HepG2 (cell line): ENCODE results near the gene HSP90AB1.

ENCODE experiments used
- CCDC6 ChIP-seq: sonication (generic); formaldehyde crosslinking; IDR thresholded peaks from 2 replicates; pipeline ENCODE4 v1.8.1; 2022; ENCODE audit warnings: mild to moderate bottlenecking, missing genetic modification reagents, moderate library complexity
- CHD2 ChIP-seq: IDR thresholded peaks from 2 replicates; pipeline ENCODE4 v1.6.1; 2011; ENCODE audit warnings: low read depth, low read length, improper control_type of control experiment
- GATAD1 ChIP-seq: IDR thresholded peaks from 2 replicates; pipeline ENCODE4 v1.6.1; 2016; ENCODE audit warnings: missing genetic modification reagents, missing compliant biosample characterization
- MAZ ChIP-seq, 2 experiments: sonication (generic) in 1 of 2; formaldehyde crosslinking in 1 of 2; IDR thresholded peaks; 2 replicates each; pipeline versions ENCODE4 v1.5.0 to v1.6.1; 2012 to 2020; ENCODE audit warnings: low read depth in 2 of 2, mild to moderate bottlenecking in 2 of 2, borderline replicate concordance in 1 of 2, improper control_type of control experiment in 1 of 2, low read length in 1 of 2, missing genetic modification reagents in 1 of 2, moderate library complexity in 1 of 2
- MIER2 ChIP-seq: IDR thresholded peaks from 2 replicates; pipeline ENCODE4 v1.6.1; 2016; ENCODE audit warnings: missing biosample characterization, missing genetic modification reagents
- MTF2 ChIP-seq: sonication (generic); formaldehyde crosslinking; IDR thresholded peaks from 2 replicates; pipeline ENCODE4 v1.5.0; 2020; ENCODE audit warnings: missing genetic modification reagents, borderline replicate concordance
- MYC ChIP-seq: sonication (generic); formaldehyde crosslinking; IDR thresholded peaks from 2 replicates; pipeline ENCODE4 v1.9.0; 2021; ENCODE audit warnings: missing genetic modification reagents, borderline replicate concordance
- NFE2L1 ChIP-seq: sonication (generic); formaldehyde crosslinking; IDR thresholded peaks from 2 replicates; pipeline ENCODE4 v1.4.0; 2020; ENCODE audit warnings: missing genetic modification reagents, mild to moderate bottlenecking, borderline replicate concordance
- NFIB ChIP-seq: sonication (generic); formaldehyde crosslinking; IDR thresholded peaks from 2 replicates; pipeline ENCODE4 v1.9.0; 2021; ENCODE audit warnings: missing genetic modification reagents, mild to moderate bottlenecking, borderline replicate concordance
- NR3C1 ChIP-seq: sonication (generic); formaldehyde crosslinking; IDR thresholded peaks from 2 replicates; pipeline ENCODE4 v1.4.0; 2020; ENCODE audit warnings: missing genetic modification reagents
- ZNF672 ChIP-seq: sonication (generic); formaldehyde crosslinking; IDR thresholded peaks from 2 replicates; pipeline ENCODE4 v1.8.1; 2022; ENCODE audit warnings: missing genetic modification reagents
- TF ChIP-seq, protein P1 (sequence below): IDR thresholded peaks from 2 replicates; pipeline ENCODE4 v1.6.1; 2012; ENCODE audit warnings: inconsistent platforms

DNA sequence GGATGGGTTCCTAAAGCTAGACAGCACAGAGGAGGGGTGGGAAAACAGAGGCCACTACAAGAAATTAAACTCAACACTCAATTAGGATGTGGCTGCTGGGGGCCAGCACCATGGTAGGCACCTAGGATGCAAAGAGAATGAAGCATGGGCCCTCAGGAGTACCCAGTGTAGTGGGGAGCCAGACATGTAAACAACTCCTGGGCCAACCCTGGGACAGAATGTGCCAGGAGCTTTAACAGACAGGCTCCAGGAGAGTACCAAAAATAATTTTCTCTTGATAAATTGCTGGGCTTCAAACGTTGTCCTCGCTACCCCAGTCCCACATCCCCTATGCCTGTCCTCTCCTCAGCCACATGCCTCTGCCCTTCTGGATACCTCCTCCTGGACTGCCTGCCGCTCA, 25.0 kb downstream of the HSP90AB1 start:
- no peak for TF ChIP-seq MIER2 (CRISPR knock-in tag)
- TF ChIP-seq CCDC6 (CRISPR knock-in tag): no peak
- no peak for TF ChIP-seq MTF2 (CRISPR knock-in tag)
- TF ChIP-seq GATAD1: no peak
- no peak for TF ChIP-seq NFE2L1 (CRISPR knock-in tag)
- TF ChIP-seq NR3C1 (CRISPR knock-in tag): no peak
- TF ChIP-seq CHD2: no peak
- no peak for TF ChIP-seq MAZ (IDR thresholded peaks at IDR 0.05; ENCODE audit: borderline replicate concordance, low read depth, low read length)
- no peak for TF ChIP-seq MAZ (CRISPR knock-in tag; IDR thresholded peaks at IDR 0.05; ENCODE audit: low read depth)
- TF ChIP-seq ZNF672: no peak
- TF ChIP-seq, protein P1, sequence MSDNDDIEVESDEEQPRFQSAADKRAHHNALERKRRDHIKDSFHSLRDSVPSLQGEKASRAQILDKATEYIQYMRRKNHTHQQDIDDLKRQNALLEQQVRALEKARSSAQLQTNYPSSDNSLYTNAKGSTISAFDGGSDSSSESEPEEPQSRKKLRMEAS: no peak
- no peak for TF ChIP-seq NFIB (CRISPR knock-in tag)
- no peak for TF ChIP-seq MYC
